GM12878 (cell line): Measurements from ENCODE around the gene SYT1. TPM values are rescaled to one million over a fixed set of nuclear protein-coding genes. Genes with fewer than 3 reads are reported as not detected.

Experiments
- ATAC-seq: fragments of 200-7000 bp; cut with Tn5 transposase; 3 replicates; pipeline ENCODE4 v1.9.1; 2020; ENCODE audit warnings: mild to moderate bottlenecking, moderate library complexity
- BruUV-seq: library from RNA; stranded (reverse); fragments of 400-500 nt; replicated peaks from 2 replicates; lab custom pipeline; 2021; lab: Mats Ljungman, UMichigan
- CTCF ChIA-PET: fragments of 300-600 bp; sonication (Branson Sonifier 250); formaldehyde crosslinking; extraction: SDS; loops from one replicate; lab custom pipeline; 2021; ENCODE audit warnings: inconsistent platforms; lab: Yijun Ruan, JAX
- POLR2A ChIA-PET: fragments of 350-600 bp; formaldehyde crosslinking; extraction: SDS; loops from one replicate; lab custom pipeline; 2021; ENCODE audit warnings: inconsistent platforms; lab: Charles Lee
- RAD21 ChIA-PET: fragments of 300-600 bp; sonication (Branson Sonifier 250); formaldehyde crosslinking; loops from one replicate; lab custom pipeline; 2023; ENCODE audit warnings: antibody characterized with exemption; ENCODE audit not compliant: unreplicated experiment; lab: Charles Lee
- SMC1A ChIA-PET: fragments of 300-600 bp; sonication (Branson Sonifier 250); formaldehyde crosslinking; loops from one replicate; lab custom pipeline; 2023; ENCODE audit not compliant: unreplicated experiment, uncharacterized antibody; lab: Charles Lee
- DNase-seq: peaks from one replicate; pipeline ENCODE4 v3.0.0-alpha.2; 2011; ENCODE audit warnings: low read depth, low spot score
- FAIRE-seq: peaks from 3 replicates; lab custom pipeline; 2011; peaks lifted over from hg19 to GRCh38; lab: Jason Lieb, UNC
- H2AFZ ChIP-seq: 2 replicates; pipeline ENCODE4 v1.6.0; 2011; ENCODE audit warnings: low read depth, low read length, control low read depth; ENCODE audit not compliant: control insufficient read depth
- H3K27ac ChIP-seq: 2 replicates; pipeline ENCODE4 v1.5.1; 2011; ENCODE audit warnings: control low read depth; ENCODE audit not compliant: control insufficient read depth, insufficient read depth
- H3K27me3 ChIP-seq, 2 experiments: replicated peaks in 1 of 2; 2 replicates each; pipeline versions ENCODE4 v1.6.0 to v1.6.1; 2011; ENCODE audit warnings: low read length in 1 of 2; ENCODE audit not compliant: control insufficient read depth in 2 of 2, insufficient read depth in 2 of 2
- H3K36me3 ChIP-seq, 2 experiments: 2 replicates each; pipeline ENCODE4 v1.5.1; 2011; ENCODE audit warnings: low read length in 1 of 2; ENCODE audit not compliant: control insufficient read depth in 2 of 2, insufficient read depth in 2 of 2
- H3K4me1 ChIP-seq: 2 replicates; pipeline ENCODE4 v1.6.1; 2011; ENCODE audit warnings: mild to moderate bottlenecking, low read length, moderate library complexity, mixed read lengths; ENCODE audit not compliant: control insufficient read depth, insufficient read depth
- H3K4me2 ChIP-seq: 2 replicates; pipeline ENCODE4 v1.6.0; 2011; ENCODE audit warnings: control low read depth; ENCODE audit not compliant: control insufficient read depth, insufficient read depth
- H3K4me3 ChIP-seq: fragments of 200-600 bp; sonication (generic); 2 replicates; pipeline ENCODE4 v1.5.1; 2016
- H3K79me2 ChIP-seq: 2 replicates; pipeline ENCODE4 v1.6.0; 2011; ENCODE audit warnings: low read length; ENCODE audit not compliant: control insufficient read depth, insufficient read depth
- H3K9ac ChIP-seq: 2 replicates; pipeline ENCODE4 v1.8.0; 2011; ENCODE audit warnings: low read length, control low read depth, mixed read lengths; ENCODE audit not compliant: control insufficient read depth, insufficient read depth
- H3K9me3 ChIP-seq: replicated peaks from 3 replicates; pipeline ENCODE4 v1.5.1; 2011; ENCODE audit warnings: mild to moderate bottlenecking, low read length; ENCODE audit not compliant: control insufficient read depth, insufficient read depth
- H4K20me1 ChIP-seq: 2 replicates; pipeline ENCODE4 v1.6.0; 2011; ENCODE audit not compliant: control insufficient read depth, insufficient read depth
- ATF7 ChIP-seq: fragments of 450-650 bp; IDR thresholded peaks from 2 replicates; pipeline ENCODE4 v1.6.1; 2016; ENCODE audit warnings: low read depth, mild to moderate bottlenecking
- BCL3 ChIP-seq: IDR thresholded peaks from 2 replicates; pipeline ENCODE4 v1.6.1; 2011; ENCODE audit warnings: borderline replicate concordance, low read depth, mild to moderate bottlenecking, moderate library complexity, low read length; ENCODE audit not compliant: insufficient read depth, poor library complexity, severe bottlenecking
- BMI1 ChIP-seq: fragments of 450-650 bp; IDR thresholded peaks from 2 replicates; pipeline ENCODE4 v1.6.1; 2016; ENCODE audit warnings: mild to moderate bottlenecking, moderate library complexity, borderline replicate concordance
- E2F8 ChIP-seq: fragments of 450-650 bp; IDR thresholded peaks from 2 replicates; pipeline ENCODE4 v1.6.1; 2018; ENCODE audit warnings: mild to moderate bottlenecking, low read depth, moderate library complexity; ENCODE audit not compliant: partially characterized antibody
- ETV6 ChIP-seq, 2 experiments: fragments of 450-650 bp in 1 of 2; IDR thresholded peaks in 1 of 2; conservative IDR thresholded peaks in 1 of 2; 2 replicates each; pipeline ENCODE4 v1.6.1; 2014; ENCODE audit warnings: antibody characterized with exemption in 1 of 2, borderline replicate concordance in 1 of 2, low read depth in 1 of 2, mild to moderate bottlenecking in 1 of 2, moderate library complexity in 1 of 2
- FOXM1 ChIP-seq: IDR thresholded peaks from 2 replicates; pipeline ENCODE4 v1.6.1; 2012; ENCODE audit warnings: low read depth, mild to moderate bottlenecking, inconsistent platforms, low read length, moderate library complexity
- HDAC2 ChIP-seq: fragments of 200-600 bp; sonication (generic); IDR thresholded peaks from 2 replicates; pipeline ENCODE4 v1.6.1; 2017
- HDAC6 ChIP-seq: fragments of 200-600 bp; sonication (generic); IDR thresholded peaks from one replicate; pipeline ENCODE4 v1.8.0; 2017; ENCODE audit warnings: antibody characterized with exemption; ENCODE audit not compliant: unreplicated experiment
- MEF2A ChIP-seq: IDR thresholded peaks from 2 replicates; pipeline ENCODE4 v1.6.1; 2011; ENCODE audit warnings: low read depth, mild to moderate bottlenecking, low read length, moderate library complexity; ENCODE audit not compliant: insufficient read depth
- REST ChIP-seq: IDR thresholded peaks from 2 replicates; pipeline ENCODE4 v1.6.1; 2012; ENCODE audit warnings: mild to moderate bottlenecking, low read depth, low read length
- SMC3 ChIP-seq: IDR thresholded peaks from 2 replicates; pipeline ENCODE4 v1.6.1; 2011; ENCODE audit warnings: low read length, improper control_type of control experiment, borderline replicate concordance
- ZNF274 ChIP-seq: IDR thresholded peaks from one replicate; pipeline ENCODE4 v1.8.0; 2011; ENCODE audit not compliant: insufficient read length, insufficient read depth
- WGBS: methylation state at CpG from one replicate; pipeline ENCODE4 v1.1.6; 2016; ENCODE audit warnings: low lambda C conversion rate; ENCODE audit not compliant: insufficient replicate concordance, insufficient coverage; ENCODE audit errors: missing lambda C conversion rate; 5-methylcytosine and 5-hydroxymethylcytosine counted together
- in situ Hi-C: fragments of 300-500 bp; cut with MboI; formaldehyde crosslinking; loops from 9 replicates; pipeline ENCODE4 v1.14.3; 2018; ENCODE audit warnings: mixed read lengths
- intact Hi-C: fragments of 100-400 bp; cut with micrococcal nuclease; formaldehyde crosslinking; loops from one replicate; pipeline ENCODE4 v1.14.2; 2022; ENCODE audit not compliant: unreplicated experiment
- polyA plus RNA-seq, 11 experiments: library from polyadenylated mRNA; depleted of rRNA in 4 of 11; unstranded in 6 of 11; stranded (reverse) in 5 of 11; fragments of >200 nt; fragmentation: Nextera tagmentation in 4 of 11; fragmentation: Illumina TruSeq in 1 of 11; extraction: Ambion mirVana in 4 of 11; extraction: Trizol in 1 of 11; gene quantifications; 1 replicate in 1 of 11; 2 replicates in 10 of 11; pipeline versions ENCODE4 v1.2.1 to v1.2.3, GENCODE V29; 2011 to 2016; ENCODE audit warnings: inconsistent platforms in 2 of 11, missing spikeins in 2 of 11, low read depth in 1 of 11
- total RNA-seq, 4 experiments: library from RNA; depleted of rRNA in 3 of 4; stranded (reverse); fragments of >200 nt in 3 of 4; fragmentation: Illumina TruSeq in 1 of 4; extraction: Trizol in 1 of 4; gene quantifications; 2 replicates each; pipeline versions ENCODE4 v1.2.1 to v1.2.3, GENCODE V29; 2013 to 2021

SYT1 gene
- total and polyA plus RNA-seq, 10 of the 15 experiments (the other 5 are each of a cell fraction or from before 2014, with no cell fraction given) = 0.10 to 0.28 TPM; not detected in 8

GRCh38 chr12:79255288-79255687 is 390.7 kb downstream of the SYT1 start:
- Histone ChIP-seq H3K4me3 (no peak overlapping the region), H3K4me2 (no peak overlapping the region), H3K27me3 (no peaks in the 10 kb centered on the region; a peak in 1 of 4 replicates), H3K79me2 (no peaks in the 10 kb centered on the region), H3K9ac (no peak overlapping the region), H4K20me1 (no peaks in the 10 kb centered on the region), H3K9me3 (no peaks in the 10 kb centered on the region), H2AFZ (no peak overlapping the region), H3K4me1 (no peaks in the 10 kb centered on the region), H3K36me3 (no peaks in the 10 kb centered on the region), H3K27ac (no peak overlapping the region)
- TF ChIP-seq E2F8 = no peak
- TF ChIP-seq HDAC2 = no peak
- no peak for TF ChIP-seq BCL3
- TF ChIP-seq REST = no peak
- TF ChIP-seq FOXM1 = no peak
- no peak for TF ChIP-seq ZNF274
- no peak for TF ChIP-seq SMC3
- TF ChIP-seq MEF2A = no peak
- no peak for TF ChIP-seq HDAC6
- TF ChIP-seq ATF7 = no peak
- no peak for TF ChIP-seq BMI1
- no peak for TF ChIP-seq ETV6 (conservative IDR thresholded peaks at IDR 0.05 in 1 of 2, IDR thresholded peaks at IDR 0.05 in 1 of 2; ENCODE audit: borderline replicate concordance in 1 of 2, low read depth in 1 of 2)
- intact Hi-C loops (no loop called here), in situ Hi-C loops (no loop called here)
- RAD21 ChIA-PET = no interaction called here
- ATAC-seq (no peak), FAIRE-seq (no peak), DNase-seq (no peak)
- CTCF ChIA-PET = interaction anchor here (0.5 kb wide), 1 partner anchor 37 kb away, joined by 3 read pairs; no protein-coding TSS in a partner anchor
- WGBS = 13% methylated on average over 2 of the region's 2 CpGs
- no TSS peak for BruUV-seq
- POLR2A ChIA-PET = no interaction called here
- SMC1A ChIA-PET = no interaction called here
